HT1080 (cell line): ENCODE results near the gene BLNK. TPM values are rescaled to one million over a fixed set of nuclear protein-coding genes. Genes with fewer than 3 reads are reported as not detected.

ENCODE experiments used
- DNase-seq: peaks from one replicate; pipeline ENCODE4 v3.0.0-alpha.2; 2015; ENCODE audit warnings: low read depth
- total RNA-seq: library from RNA; depleted of rRNA; stranded (reverse); fragments of >200 nt; shearing (Covaris generic); gene quantifications from 2 replicates; pipeline ENCODE4 v1.2.3, GENCODE V29; 2014

The BLNK gene
- total RNA-seq, 1 experiment from 2014 or later, result not detected

- DNase-seq, result no peak
Observed at GRCh38 chr10:96289218-96289910, 18.0 kb upstream of the BLNK start.

GRCh38 chr10:96288151-96288621 lies 16.8 kb upstream of the BLNK start:
- DNase-seq, result no peak

- no peak for DNase-seq
Observed at GRCh38 chr10:96287392-96288105, 16.2 kb upstream of the BLNK start.

GRCh38 chr10:96285331-96285752 lies 14.0 kb upstream of the BLNK start:
- no peak for DNase-seq

- DNase-seq, result no peak
Observed at GRCh38 chr10:96283756-96284155, 12.4 kb upstream of the BLNK start.

GRCh38 chr10:96283351-96283750 lies 12.0 kb upstream of the BLNK start:
- DNase-seq, result no peak

GRCh38 chr10:96281444-96282029 lies 10.2 kb upstream of the BLNK start:
- no peak for DNase-seq

GRCh38 chr10:96280859-96281258 lies 9.5 kb upstream of the BLNK start:
- peak; percentile 3 for DNase-seq

GRCh38 chr10:96279191-96279641 lies 7.8 kb upstream of the BLNK start:
- no peak for DNase-seq

GRCh38 chr10:96276831-96277230 lies 5.5 kb upstream of the BLNK start:
- peak; percentile 6 for DNase-seq

GRCh38 chr10:96276426-96276825 lies 5.1 kb upstream of the BLNK start:
- no peak for DNase-seq

GRCh38 chr10:96275685-96276418 lies 4.5 kb upstream of the BLNK start:
- DNase-seq, result no peak

- no peak for DNase-seq
Observed at GRCh38 chr10:96272316-96273280, 1.2 kb upstream of the BLNK start.

- DNase-seq, result no peak
Observed at GRCh38 chr10:96270571-96270970, 798 bp downstream of the BLNK start.

GRCh38 chr10:96269438-96270300 lies 1.7 kb downstream of the BLNK start:
- DNase-seq, result no peak

GRCh38 chr10:96268341-96268909 lies 2.9 kb downstream of the BLNK start:
- no peak for DNase-seq

- no peak for DNase-seq
Observed at GRCh38 chr10:96267234-96267705, 4.1 kb downstream of the BLNK start.

- DNase-seq, result no peak
Observed at GRCh38 chr10:96266118-96266770, 5.1 kb downstream of the BLNK start.
